KMS-11 (cell line): ENCODE results near the gene KAT8.

Experiments
- H2AFZ ChIP-seq: fragments of 200-600 bp; sonication (generic); 2 replicates; pipeline ENCODE4 v1.6.1; 2016; ENCODE audit warnings: antibody characterized with exemption, mixed run types, low read depth
- H3K27ac ChIP-seq: fragments of 200-600 bp; sonication (generic); 2 replicates; pipeline ENCODE4 v1.6.1; 2016; ENCODE audit warnings: mild to moderate bottlenecking, mixed run types
- H3K27me3 ChIP-seq: fragments of 200-600 bp; sonication (generic); 2 replicates; pipeline ENCODE4 v1.6.1; 2017; ENCODE audit warnings: mild to moderate bottlenecking, low read depth, mixed run types, moderate library complexity; ENCODE audit not compliant: insufficient read depth
- H3K36me3 ChIP-seq: fragments of 200-600 bp; sonication (generic); 2 replicates; pipeline ENCODE4 v1.6.1; 2017; ENCODE audit warnings: mild to moderate bottlenecking, mixed run types; ENCODE audit not compliant: insufficient read depth
- H3K4me1 ChIP-seq: fragments of 200-600 bp; sonication (generic); 2 replicates; pipeline ENCODE4 v1.6.1; 2016; ENCODE audit warnings: mild to moderate bottlenecking, low read depth, mixed run types; ENCODE audit not compliant: poor library complexity, severe bottlenecking
- H3K4me2 ChIP-seq: fragments of 200-600 bp; sonication (generic); 2 replicates; pipeline ENCODE4 v1.7.0; 2016; ENCODE audit warnings: mild to moderate bottlenecking, mixed run types
- H3K4me3 ChIP-seq: fragments of 200-600 bp; sonication (generic); IDR thresholded peaks from 2 replicates; pipeline ENCODE4 v1.6.1; 2017; ENCODE audit warnings: low read depth, low read length, mixed read lengths; ENCODE audit not compliant: insufficient read depth
- H3K79me2 ChIP-seq: fragments of 200-600 bp; sonication (generic); 2 replicates; pipeline ENCODE4 v1.6.1; 2016; ENCODE audit warnings: low read depth, mixed run types; ENCODE audit not compliant: insufficient read depth
- H3K9ac ChIP-seq: fragments of 200-600 bp; sonication (generic); 2 replicates; pipeline ENCODE4 v1.6.1; 2016; ENCODE audit warnings: mild to moderate bottlenecking, mixed run types
- H4K20me1 ChIP-seq: fragments of 200-600 bp; sonication (generic); 2 replicates; pipeline ENCODE4 v1.6.1; 2016; ENCODE audit warnings: mild to moderate bottlenecking, mixed run types; ENCODE audit not compliant: insufficient read depth
- TF ChIP-seq, protein P1 (sequence below): fragments of 200-600 bp; sonication (generic); conservative IDR thresholded peaks from 2 replicates; pipeline ENCODE4 v1.6.1; 2017; ENCODE audit warnings: low read depth, mild to moderate bottlenecking, antibody characterized with exemption, low read length, moderate library complexity, mixed read lengths

Gene KAT8

DNA sequence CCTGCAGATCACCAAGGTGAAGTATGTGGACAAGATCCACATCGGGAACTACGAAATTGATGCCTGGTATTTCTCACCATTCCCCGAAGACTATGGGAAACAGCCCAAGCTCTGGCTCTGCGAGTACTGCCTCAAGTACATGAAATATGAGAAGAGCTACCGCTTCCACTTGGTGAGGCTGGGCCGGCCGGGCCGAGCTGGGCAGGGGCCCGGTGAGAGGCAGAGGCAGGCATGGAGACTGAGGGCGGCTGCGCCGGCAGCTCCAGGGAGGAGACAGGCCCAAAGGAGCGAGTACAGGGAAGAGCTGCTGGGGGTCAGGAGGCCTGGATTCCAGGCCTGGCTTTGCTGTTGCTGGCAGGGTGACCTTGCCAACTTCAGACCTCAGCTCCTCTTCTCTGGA is 9.7 kb downstream of the KAT8 start:
- TF ChIP-seq, protein P1, sequence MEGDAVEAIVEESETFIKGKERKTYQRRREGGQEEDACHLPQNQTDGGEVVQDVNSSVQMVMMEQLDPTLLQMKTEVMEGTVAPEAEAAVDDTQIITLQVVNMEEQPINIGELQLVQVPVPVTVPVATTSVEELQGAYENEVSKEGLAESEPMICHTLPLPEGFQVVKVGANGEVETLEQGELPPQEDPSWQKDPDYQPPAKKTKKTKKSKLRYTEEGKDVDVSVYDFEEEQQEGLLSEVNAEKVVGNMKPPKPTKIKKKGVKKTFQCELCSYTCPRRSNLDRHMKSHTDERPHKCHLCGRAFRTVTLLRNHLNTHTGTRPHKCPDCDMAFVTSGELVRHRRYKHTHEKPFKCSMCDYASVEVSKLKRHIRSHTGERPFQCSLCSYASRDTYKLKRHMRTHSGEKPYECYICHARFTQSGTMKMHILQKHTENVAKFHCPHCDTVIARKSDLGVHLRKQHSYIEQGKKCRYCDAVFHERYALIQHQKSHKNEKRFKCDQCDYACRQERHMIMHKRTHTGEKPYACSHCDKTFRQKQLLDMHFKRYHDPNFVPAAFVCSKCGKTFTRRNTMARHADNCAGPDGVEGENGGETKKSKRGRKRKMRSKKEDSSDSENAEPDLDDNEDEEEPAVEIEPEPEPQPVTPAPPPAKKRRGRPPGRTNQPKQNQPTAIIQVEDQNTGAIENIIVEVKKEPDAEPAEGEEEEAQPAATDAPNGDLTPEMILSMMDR, result no peak
- Histone ChIP-seq H3K36me3 (no peaks in the 10 kb centered on the region), H3K27ac (no peak overlapping the region), H3K4me3 (no peak overlapping the region), H4K20me1 (no peaks in the 10 kb centered on the region), H3K79me2 (no peaks in the 10 kb centered on the region), H3K27me3 (no peaks in the 10 kb centered on the region), H3K4me2 (no peak overlapping the region), H3K9ac (no peak overlapping the region), H2AFZ (no peak overlapping the region), H3K4me1 (no peaks in the 10 kb centered on the region)

DNA sequence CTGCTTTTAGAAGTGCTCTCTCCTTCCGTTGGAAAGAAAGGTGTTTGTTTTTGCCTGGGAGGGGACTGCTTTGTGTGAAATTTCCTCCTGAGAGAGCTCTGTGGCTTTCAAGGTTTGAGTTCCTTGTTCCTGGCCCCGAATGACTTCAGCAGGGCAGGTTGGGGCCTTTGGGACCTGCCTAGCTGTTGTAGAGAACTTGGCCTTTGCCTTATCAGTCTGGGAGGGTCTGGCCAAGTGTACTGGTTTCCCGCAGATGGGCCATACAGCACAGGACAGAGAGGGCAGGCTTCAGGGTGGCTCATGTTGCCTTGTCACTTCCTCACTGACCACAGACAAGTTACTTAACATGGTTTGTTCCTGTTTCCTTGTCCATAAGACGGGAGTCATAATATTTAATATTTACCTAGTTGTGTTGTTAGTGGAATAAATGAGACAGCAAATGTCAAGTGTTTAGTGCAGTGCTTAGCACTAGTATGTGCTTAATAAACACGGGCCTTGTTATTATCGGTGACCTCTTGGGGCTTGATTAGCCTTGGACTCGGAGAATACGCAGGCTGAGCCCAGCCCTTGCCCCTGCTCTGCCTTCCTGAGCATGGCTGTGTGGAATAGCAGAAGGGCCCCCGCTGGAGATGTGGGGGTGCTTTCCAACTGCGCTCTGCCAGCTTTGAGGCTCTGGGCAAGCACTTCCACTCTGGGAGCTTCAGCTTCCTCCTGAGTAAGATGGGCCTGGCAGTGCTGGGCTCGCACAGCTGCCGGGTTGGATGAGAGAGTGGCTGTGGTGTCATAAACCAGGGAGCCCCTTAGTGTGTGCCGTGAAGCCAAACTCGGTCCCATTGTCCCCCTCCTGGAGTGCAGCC is 11.5 kb downstream of the KAT8 start:
- no peak overlapping the region for H3K27ac ChIP-seq
- no peaks in the 10 kb centered on the region for H4K20me1 ChIP-seq
- no peak overlapping the region for H3K9ac ChIP-seq
- H3K79me2 ChIP-seq, result no peaks in the 10 kb centered on the region
- H2AFZ ChIP-seq, result no peak overlapping the region
- H3K4me2 ChIP-seq, result no peak overlapping the region
- no peaks in the 10 kb centered on the region for H3K4me1 ChIP-seq
- H3K4me3 ChIP-seq, result no peak overlapping the region
- TF ChIP-seq, protein P1, result no peak
- H3K27me3 ChIP-seq, result no peaks in the 10 kb centered on the region
- H3K36me3 ChIP-seq, result no peaks in the 10 kb centered on the region

DNA sequence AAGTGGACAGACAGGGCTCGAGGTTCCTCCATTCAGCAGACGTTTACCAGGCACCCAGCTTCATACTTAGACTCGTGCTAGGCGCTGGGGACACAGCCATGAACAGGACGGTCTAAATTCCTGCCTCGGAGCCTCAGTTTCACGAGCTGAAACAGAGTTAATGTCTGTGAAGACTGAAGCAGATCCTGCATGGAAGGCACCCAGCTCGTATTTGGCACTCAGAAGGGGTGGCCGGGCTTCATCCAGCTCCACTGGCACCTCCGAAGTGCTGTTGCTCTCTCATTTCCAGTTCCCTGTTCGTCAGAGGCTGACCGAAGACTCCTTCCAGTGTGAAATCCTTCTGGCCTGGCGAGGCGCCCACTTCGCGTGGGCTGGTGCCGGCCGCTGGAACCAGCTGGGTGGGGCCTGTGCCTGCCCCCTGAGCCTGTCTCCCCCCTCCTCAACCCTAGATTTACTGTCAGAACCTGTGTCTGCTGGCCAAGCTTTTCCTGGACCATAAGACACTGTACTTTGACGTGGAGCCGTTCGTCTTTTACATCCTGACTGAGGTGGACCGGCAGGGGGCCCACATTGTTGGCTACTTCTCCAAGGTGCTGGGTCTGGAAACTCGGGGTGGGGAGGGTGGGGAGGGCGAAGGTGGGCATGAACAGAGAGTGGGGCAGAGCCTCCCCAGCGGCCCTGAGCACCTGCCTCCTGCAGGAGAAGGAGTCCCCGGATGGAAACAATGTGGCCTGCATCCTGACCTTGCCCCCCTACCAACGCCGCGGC is 12.3 kb downstream of the KAT8 start:
- TF ChIP-seq, protein P1, result no peak
- no peaks in the 10 kb centered on the region for H4K20me1 ChIP-seq
- no peak overlapping the region for H2AFZ ChIP-seq
- H3K9ac ChIP-seq, result no peak overlapping the region
- no peak overlapping the region for H3K27ac ChIP-seq
- no peak overlapping the region for H3K4me3 ChIP-seq
- no peaks in the 10 kb centered on the region for H3K27me3 ChIP-seq
- H3K4me1 ChIP-seq, result no peaks in the 10 kb centered on the region
- no peaks in the 10 kb centered on the region for H3K79me2 ChIP-seq
- no peak overlapping the region for H3K4me2 ChIP-seq
- no peaks in the 10 kb centered on the region for H3K36me3 ChIP-seq

DNA sequence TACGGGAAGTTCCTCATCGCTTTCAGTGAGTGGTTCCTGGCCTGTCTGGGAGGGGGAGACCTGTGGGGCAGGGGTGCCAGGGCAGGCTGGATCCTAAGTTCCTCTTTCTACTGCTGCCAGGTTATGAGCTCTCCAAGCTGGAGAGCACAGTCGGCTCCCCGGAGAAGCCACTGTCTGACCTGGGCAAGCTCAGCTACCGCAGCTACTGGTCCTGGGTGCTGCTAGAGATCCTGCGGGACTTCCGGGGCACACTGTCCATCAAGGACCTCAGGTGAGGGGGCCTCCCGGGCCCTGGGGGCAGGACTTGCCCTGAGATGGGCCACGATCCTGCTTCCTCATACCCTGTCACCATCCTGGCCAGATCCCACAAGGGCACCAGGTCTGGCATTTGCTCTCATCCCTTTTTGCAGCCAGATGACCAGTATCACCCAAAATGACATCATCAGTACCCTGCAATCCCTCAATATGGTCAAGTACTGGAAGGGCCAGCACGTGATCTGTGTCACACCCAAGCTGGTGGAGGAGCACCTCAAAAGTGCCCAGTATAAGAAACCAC is 12.9 kb downstream of the KAT8 start:
- H3K27ac ChIP-seq, result no peak overlapping the region
- H3K36me3 ChIP-seq, result no peaks in the 10 kb centered on the region
- H3K4me3 ChIP-seq, result no peak overlapping the region
- TF ChIP-seq, protein P1, result no peak
- H3K4me1 ChIP-seq, result no peaks in the 10 kb centered on the region
- no peaks in the 10 kb centered on the region for H3K79me2 ChIP-seq
- H2AFZ ChIP-seq, result no peak overlapping the region
- no peaks in the 10 kb centered on the region for H3K27me3 ChIP-seq
- no peak overlapping the region for H3K9ac ChIP-seq
- H4K20me1 ChIP-seq, result no peaks in the 10 kb centered on the region
- H3K4me2 ChIP-seq, result no peak overlapping the region
